GM18499 (cell line): ENCODE data around the gene MMP14.
A peak's percentile ranks its signal among the peaks of the same experiment; 100 is the strongest.
"Not testable (repeated sequence)": the region's sequence is repeated elsewhere in the genome, so short reads cannot be mapped to it uniquely, and the experiment has no call there.

ENCODE experiments used
- ATAC-seq: cut with Tn5 transposase; IDR thresholded peaks from one replicate; pipeline ENCODE4 v1.9.1; 2021; ENCODE audit warnings: moderate number of reproducible peaks; ENCODE audit not compliant: insufficient read depth, unreplicated experiment

The MMP14 gene

DNA sequence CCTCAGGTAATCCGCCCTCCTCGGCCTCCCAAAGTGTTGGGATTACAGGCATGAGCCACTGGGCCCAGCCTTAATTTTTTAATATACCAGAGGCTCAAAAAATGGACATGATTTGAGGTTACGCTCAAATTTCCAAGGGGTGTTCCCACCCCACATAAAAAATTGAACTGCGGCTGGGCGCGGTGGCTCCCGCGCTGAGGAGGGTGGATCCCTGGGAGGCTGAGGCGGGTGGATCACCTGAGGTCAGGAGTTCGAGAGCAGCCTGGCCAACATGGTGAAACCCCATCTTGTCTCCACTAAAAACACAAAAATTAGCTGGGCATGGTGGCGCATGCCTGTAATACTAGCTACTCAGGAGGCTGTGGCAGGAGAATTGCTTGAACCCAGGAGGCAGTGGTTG lies 17.9 kb downstream of the MMP14 start:
- not testable (repeated sequence) for ATAC-seq

DNA sequence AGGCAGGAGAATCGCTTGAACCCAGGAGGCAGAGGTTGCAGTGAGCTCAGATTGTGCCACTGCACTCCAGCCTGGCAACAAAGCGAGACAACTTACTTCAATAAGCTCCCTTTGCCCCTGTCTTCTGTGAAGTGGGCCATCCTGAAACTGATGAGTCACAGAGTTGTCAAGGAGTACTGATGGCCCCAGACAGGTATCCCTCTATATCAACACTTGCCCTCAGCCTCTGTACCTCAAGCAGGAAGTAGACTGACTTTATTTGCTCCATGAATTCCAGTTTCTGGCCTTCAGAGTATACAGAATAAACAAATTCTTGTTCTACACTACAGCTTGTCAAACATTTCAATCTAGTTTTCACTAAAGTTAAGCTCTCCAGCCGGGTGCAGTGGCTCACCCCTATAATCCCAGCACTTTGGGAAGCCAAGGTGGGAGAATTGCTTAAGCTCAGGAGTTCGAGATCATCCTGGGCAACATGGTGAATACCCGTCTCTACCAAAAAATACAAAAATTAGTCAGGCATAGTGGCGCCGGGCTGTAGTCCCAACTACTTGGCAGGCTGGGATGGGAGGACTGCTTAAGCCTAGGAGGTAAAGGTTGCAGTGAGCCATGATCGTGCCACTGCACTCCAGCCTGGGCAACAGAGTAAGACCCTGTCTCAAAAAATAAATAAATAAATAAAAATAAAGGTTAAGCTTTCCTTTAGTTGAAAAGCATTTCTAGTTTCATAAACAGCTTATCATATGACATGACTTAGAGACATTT lies 18.8 kb downstream of the MMP14 start:
- ATAC-seq, result no peak

DNA sequence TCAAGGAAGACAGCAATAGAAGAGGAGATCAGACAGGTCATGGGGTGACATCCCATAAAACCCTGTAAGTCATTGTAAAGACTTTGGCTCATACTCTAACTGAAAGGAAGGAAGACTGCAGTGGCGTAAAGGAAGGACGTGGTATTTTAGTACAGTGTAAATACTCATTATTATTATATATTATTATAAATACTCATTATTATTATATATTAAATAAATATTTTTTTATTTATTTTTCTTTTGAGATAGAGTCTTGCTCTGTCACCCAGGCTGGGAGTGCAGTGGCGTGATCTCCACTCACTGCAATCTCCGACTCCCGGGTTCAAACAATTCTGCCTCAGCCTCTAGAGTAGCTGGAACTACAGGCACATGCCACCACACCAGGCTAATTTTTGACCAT lies 20.0 kb downstream of the MMP14 start:
- no peak for ATAC-seq

DNA sequence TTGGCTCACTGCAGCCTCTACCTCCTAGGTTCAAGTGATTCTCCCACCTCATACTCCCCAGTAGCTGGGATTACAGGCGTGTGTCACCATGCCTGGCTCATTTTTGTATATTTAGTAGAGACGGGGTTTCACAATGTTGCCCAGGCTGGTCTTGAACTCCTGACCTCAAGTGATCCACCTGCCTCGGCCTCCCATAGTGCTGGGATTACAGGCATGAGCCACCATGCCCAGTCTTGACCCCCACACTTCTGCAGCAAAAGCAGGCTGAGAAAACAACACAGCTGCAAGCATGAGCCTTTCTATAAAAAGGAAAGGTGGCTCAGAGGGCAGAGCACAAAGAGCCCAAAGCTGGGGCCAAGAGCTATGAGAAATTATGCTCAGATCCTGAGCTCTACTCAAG lies 24.0 kb downstream of the MMP14 start:
- ATAC-seq, result not testable (repeated sequence)

DNA sequence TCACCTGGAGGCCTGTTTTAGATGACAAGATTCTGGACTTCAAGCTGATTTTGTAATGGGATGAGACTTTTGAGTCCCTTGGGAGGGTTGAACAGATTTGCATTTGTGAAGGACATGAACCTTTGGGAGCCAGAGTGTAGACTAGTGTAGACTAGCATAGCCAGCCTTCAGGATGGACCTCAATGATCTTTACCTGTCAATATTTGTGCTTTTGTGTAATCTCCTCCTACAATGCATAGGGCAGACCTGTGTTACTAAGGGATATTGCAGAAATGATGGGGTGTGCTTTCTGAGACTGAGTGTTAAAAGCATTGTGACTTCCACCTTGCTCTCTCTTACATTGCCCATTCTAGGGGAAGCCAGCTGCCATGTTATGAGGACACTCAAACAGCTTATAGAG lies 25.3 kb downstream of the MMP14 start:
- no peak for ATAC-seq

DNA sequence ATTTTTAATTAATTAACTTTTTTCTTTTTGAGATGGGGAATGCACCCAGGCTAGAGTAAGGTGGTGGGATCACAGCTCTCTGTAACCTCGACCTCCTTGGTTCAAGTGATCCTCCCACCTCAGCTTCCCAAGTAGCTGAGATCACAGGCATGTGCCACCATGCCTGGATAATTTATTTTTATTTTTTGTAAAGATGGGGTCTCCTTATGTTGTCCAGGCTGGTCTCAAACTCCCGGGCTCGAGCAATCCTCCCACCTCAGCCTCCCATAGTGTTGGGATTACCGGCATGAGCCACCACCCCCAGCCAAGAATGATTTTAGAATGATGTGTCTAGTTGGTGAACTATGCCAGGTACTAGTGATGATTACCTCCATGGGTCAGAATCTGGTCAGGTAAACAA lies 28.6 kb downstream of the MMP14 start:
- ATAC-seq, result no peak

DNA sequence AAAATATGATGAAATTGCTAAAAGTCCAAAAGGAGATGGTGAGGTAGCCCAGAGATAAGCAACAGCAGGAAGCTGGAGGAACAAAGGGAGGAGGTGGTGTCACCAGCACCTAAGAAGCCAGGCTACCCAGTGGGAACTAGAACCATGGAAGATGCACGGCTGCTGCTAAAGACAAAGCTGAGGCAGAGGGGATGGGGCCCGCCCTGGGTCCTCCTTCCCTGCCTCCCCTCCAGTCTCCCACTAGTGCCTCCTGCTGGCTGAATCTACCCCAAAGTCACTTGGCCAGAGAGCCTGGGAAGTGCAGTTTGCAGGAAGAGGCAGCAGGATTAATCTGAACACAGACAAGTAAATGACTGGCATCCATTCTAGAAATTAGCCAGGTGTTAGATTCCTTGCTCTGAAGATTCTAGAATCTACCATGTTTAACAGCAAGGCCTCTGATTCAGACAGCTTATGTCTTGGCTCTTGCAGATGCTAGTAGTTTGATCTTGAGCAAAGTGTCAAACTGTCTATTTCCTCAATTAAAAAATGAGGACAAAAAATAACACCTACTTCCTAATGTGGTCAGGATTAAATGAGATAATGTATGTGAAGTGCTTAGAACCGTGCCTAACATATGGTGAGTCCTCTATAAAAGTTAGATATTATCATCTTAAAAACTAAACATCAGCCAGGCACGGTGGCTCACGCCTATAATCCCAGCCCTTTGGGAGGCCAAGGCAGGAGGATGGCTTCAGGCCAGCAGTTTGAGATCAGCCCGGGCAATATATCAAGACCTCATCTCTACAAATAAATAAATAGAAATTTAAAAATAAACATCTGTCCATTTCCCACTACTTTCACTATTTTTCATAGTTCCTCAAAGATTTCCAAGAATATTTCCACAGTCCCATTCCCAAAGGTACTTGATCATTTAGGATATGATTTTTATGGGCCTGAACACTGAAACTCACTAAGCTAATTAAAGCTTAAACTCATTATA lies 29.3 kb downstream of the MMP14 start:
- no peak for ATAC-seq

DNA sequence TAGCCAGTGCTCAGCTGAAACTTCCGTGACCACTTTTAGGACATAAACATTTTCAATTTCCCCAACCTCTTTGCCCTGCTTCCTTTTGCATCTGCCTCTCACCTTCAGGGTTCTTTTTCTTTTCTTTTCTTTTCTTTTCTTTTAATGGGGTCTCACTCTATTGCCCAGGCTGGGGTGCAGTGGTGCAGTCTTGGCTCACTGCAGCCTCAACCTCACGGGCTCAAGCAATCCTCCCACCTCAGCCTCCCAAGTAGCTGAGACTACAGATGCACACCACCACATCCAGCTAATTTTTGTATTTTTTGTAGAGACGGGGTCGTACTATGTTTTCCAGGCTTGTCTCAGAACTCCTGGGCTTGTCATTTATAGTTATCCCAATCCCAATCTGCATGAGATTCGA lies 30.5 kb downstream of the MMP14 start:
- no peak for ATAC-seq

DNA sequence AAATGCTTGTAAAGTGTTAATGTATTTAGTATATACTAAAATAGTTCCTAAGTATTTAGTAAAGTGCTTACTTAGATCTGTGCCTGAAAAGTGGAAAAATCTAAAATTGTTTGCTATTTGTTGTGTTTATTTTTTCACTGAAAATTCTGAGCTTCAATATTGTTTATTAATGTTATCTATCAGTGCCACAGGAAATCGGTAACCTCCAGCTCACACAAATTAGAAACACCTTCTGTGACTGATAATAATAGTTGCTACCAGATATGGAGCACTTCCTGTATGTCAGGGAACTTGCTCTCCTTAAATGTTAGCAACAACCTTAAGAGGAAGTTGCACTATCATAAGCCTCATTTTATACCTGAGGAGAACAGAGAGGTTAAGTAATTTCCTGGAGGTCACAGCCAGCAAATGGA lies 34.4 kb downstream of the MMP14 start:
- peak; percentile 41 for ATAC-seq

DNA sequence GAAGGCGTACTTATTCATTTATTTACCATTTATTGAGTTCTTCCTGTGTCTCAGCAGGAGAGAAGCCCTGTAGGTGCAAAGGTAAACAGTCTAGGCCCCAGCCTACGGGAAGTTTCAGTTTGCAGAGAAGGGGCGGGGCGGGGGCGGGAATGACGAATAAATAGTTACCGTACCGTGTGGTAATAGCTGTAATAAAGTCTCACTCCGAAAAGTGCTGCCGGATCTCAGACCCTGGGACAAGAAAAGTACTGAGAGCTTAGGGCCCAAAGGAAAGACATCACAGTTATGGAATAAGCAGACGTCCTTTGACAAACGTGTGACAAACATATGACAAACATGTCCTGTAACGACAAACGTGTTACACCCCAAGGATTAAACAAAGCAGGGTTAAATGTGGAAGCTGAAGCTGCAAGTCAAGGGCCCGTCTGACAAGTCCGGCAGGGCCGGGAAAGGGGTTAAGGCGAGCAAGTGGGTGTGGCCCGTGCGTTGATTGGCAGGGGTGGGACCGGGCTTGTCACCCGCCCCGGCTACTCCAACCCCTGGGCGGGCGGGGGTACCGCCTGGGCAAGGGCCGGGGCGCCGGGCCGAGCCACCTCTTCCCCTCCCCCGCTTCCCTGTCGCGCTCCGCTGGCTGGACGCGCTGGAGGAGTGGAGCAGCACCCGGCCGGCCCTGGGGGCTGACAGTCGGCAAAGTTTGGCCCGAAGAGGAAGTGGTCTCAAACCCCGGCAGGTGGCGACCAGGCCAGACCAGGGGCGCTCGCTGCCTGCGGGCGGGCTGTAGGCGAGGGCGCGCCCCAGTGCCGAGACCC lies 35.0 kb downstream of the MMP14 start, which contains the start of gene LRP10:
LRP10 (plus strand) TSS at position 517 of the 809 bp plus-strand sequence. CDS start 564 bp downstream, outside the sequence.
- peak; percentile 43 for ATAC-seq

DNA sequence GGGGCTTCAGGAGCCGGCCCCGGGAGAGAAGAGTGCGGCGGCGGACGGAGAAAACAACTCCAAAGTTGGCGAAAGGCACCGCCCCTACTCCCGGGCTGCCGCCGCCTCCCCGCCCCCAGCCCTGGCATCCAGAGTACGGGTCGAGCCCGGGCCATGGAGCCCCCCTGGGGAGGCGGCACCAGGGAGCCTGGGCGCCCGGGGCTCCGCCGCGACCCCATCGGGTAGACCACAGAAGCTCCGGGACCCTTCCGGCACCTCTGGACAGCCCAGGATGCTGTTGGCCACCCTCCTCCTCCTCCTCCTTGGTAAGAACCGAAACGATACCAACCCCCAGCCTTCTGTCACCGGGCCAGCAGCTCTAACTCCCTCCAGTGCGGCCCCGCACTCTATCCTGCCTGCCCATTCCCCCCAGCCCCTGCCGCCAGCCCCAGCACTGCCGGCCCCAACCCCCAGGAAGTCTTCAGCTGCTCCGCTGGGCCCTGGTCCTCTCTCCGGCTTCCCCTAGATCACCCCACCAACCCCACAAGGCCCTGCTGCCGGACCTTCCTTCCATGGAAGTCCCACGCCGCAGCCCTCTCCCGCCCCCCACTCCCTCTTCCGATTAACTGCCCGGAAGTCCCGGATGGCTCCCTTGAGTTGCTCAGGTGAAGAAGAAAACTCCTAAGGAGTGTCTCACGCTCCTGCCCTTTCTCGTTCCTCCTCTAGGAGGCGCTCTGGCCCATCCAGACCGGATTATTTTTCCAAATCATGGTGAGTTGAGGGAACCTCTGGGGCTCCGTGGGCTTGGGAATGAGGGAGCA lies 35.8 kb downstream of the MMP14 start:
- no peak for ATAC-seq

DNA sequence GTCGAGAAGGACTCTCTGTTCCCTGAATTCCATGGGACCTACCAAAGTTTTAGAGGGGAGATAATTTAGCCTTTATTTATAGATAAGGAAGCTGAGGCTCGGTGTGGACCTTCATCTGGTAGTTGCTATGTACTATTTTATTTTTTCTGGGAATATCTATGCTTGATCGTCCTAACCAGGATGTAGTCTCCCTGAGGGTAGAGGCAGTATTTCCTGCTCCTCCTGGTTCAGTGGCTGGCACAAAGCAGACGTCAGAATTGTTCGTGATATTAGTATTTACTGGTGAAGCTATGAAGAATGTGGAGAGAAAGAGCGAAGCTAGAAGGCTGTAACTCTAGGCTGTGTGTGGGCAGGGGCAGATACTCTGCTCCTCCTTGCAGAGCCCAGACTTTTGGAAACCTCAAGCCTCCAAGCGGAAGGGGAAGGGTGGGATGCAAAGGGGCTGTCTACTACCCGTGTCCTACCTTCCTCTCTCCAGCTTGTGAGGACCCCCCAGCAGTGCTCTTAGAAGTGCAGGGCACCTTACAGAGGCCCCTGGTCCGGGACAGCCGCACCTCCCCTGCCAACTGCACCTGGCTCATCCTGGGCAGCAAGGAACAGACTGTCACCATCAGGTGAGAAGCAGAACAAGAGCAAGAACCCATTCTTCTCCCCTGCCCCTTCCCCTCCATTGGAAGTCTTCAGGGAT lies 36.6 kb downstream of the MMP14 start:
- no peak for ATAC-seq

DNA sequence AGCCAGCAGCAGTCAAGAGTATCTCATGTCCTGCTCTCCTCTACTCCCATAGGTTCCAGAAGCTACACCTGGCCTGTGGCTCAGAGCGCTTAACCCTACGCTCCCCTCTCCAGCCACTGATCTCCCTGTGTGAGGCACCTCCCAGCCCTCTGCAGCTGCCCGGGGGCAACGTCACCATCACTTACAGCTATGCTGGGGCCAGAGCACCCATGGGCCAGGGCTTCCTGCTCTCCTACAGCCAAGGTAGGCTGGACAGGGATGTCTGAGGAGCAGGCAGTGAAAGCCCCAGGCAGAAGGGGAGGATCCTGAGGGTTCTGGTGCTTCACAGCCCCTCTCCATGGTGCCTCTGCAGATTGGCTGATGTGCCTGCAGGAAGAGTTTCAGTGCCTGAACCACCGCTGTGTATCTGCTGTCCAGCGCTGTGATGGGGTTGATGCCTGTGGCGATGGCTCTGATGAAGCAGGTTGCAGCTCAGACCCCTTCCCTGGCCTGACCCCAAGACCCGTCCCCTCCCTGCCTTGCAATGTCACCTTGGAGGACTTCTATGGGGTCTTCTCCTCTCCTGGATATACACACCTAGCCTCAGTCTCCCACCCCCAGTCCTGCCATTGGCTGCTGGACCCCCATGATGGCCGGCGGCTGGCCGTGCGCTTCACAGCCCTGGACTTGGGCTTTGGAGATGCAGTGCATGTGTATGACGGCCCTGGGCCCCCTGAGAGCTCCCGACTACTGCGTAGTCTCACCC lies 38.8 kb downstream of the MMP14 start:
- no peak for ATAC-seq

DNA sequence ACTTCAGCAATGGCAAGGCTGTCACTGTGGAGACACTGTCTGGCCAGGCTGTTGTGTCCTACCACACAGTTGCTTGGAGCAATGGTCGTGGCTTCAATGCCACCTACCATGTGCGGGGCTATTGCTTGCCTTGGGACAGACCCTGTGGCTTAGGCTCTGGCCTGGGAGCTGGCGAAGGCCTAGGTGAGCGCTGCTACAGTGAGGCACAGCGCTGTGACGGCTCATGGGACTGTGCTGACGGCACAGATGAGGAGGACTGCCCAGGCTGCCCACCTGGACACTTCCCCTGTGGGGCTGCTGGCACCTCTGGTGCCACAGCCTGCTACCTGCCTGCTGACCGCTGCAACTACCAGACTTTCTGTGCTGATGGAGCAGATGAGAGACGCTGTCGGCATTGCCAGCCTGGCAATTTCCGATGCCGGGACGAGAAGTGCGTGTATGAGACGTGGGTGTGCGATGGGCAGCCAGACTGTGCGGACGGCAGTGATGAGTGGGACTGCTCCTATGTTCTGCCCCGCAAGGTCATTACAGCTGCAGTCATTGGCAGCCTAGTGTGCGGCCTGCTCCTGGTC lies 39.4 kb downstream of the MMP14 start:
- ATAC-seq, result no peak

DNA sequence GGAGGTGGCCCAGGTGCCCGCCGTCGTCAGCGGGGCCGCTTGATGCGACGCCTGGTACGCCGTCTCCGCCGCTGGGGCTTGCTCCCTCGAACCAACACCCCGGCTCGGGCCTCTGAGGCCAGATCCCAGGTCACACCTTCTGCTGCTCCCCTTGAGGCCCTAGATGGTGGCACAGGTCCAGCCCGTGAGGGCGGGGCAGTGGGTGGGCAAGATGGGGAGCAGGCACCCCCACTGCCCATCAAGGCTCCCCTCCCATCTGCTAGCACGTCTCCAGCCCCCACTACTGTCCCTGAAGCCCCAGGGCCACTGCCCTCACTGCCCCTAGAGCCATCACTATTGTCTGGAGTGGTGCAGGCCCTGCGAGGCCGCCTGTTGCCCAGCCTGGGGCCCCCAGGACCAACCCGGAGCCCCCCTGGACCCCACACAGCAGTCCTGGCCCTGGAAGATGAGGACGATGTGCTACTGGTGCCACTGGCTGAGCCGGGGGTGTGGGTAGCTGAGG lies 40.7 kb downstream of the MMP14 start:
- ATAC-seq, result no peak

DNA sequence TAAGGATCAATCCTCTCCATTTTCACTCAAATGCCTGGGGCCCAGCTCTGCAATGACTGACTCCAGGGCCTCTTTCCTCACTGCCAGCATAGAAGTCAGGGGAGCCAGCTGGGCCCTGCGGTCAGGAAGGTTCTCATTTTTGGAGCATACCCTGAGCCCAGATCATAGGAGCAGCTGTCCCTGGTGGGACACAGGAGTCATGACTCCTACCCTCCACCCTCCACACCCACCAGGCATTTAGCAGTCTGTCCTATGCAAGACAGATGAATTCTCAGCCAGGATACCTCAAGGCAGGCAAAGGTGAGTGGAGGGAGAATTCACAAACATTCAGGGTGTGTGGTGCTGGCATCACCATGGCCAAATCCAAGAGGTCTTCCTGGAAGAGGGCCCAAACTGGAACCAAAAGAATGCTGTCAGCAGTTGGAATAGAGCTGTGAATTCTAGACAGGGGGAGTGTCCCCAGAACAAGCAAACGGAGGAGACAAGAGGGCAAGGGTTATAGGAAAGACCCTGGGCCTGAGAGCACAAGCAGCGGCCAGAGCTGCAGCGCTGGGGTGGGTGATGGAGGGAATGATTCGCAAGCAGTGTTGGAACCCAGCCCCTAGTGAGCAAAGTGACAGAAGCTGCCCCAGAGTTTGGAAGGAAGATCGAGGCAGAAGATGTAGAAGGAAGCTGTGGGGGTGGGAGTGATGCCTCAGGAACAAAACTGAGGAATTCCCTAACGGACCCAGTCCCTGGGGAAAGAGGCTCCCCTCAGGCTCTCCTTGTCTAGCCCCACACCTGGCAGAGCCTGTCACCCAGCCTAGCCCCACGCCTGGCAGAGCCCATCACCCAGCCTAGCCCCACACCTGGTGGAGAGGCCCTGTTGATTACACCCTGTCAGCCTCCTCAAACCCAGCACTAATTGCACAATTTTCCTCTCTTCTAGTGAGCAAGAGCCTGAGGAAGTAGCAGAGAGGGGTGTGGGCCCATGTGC lies 42.2 kb downstream of the MMP14 start:
- no peak for ATAC-seq

DNA sequence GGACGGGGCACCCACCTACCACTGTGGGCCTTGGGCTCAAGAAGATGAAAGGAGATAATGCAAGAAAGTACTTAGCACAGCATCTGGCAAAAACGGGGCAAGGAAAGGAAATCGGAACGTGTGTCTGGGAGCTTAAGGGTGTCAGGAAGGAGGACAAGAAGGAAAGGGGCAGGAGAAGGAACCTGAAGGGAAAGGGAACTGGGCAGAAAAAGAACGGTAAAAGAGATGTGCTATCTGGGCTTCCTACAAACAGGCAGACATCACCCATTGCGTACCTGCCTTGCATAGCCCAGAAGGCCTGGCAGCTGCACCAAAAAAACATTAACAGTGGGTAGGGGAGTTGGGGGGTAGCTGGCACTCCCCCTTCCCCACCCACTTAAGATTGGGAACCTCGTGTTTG lies 45.7 kb downstream of the MMP14 start:
- no peak for ATAC-seq
